CD4-positive, alpha-beta T cell (primary cell): ENCODE results near the gene ME3. TPM values are rescaled to one million over a fixed set of nuclear protein-coding genes. Genes with fewer than 3 reads are reported as not detected.

ENCODE experiments used
- ATAC-seq: fragments of 200-7000 bp; cut with Tn5 transposase; one replicate; pipeline ENCODE4 v1.10.0; 2022; ENCODE audit warnings: mild to moderate bottlenecking; ENCODE audit not compliant: poor library complexity
- CTCF ChIA-PET: fragments of 350-600 bp; sonication (Branson Sonifier 250); formaldehyde crosslinking; loops from one replicate; lab custom pipeline; 2021; ENCODE audit warnings: antibody characterized with exemption, inconsistent platforms; lab: Charles Lee
- POLR2A ChIA-PET: fragments of 350-600 bp; sonication (Branson Sonifier 250); formaldehyde crosslinking; loops from one replicate; lab custom pipeline; 2021; ENCODE audit warnings: antibody characterized with exemption, inconsistent platforms; lab: Charles Lee
- DNase-seq, 14 experiments: peaks; one replicate each; pipeline ENCODE4 v3.0.0-alpha.2; 2013 to 2020; ENCODE audit warnings: mixed read lengths in 2 of 14
- H3K27ac ChIP-seq, 2 donors: one replicate each; pipeline versions ENCODE4 v1.5.1 to v1.7.0; 2013; ENCODE audit warnings: low read length in 2 of 2, low read depth in 1 of 2, mild to moderate bottlenecking in 1 of 2
- H3K27me3 ChIP-seq, 2 experiments: 1 replicate in 1 of 2; 2 replicates in 1 of 2; pipeline versions ENCODE4 v1.6.1 to v1.7.0; 2013; ENCODE audit warnings: low read length in 2 of 2, control low read depth in 1 of 2, mild to moderate bottlenecking in 1 of 2, moderate library complexity in 1 of 2; ENCODE audit not compliant: insufficient read depth in 2 of 2, control insufficient read depth in 1 of 2
- H3K36me3 ChIP-seq: one replicate; pipeline ENCODE4 v1.6.1; 2013; ENCODE audit warnings: low read length, control low read depth; ENCODE audit not compliant: insufficient read depth
- H3K4me1 ChIP-seq: one replicate; pipeline ENCODE4 v1.6.1; 2013; ENCODE audit warnings: low read length, control low read depth; ENCODE audit not compliant: insufficient read depth
- H3K4me3 ChIP-seq: one replicate; pipeline ENCODE4 v1.5.1; 2013; ENCODE audit warnings: mild to moderate bottlenecking, low read length, moderate library complexity
- H3K9me3 ChIP-seq, 2 experiments: 1 replicate in 1 of 2; 2 replicates in 1 of 2; pipeline versions ENCODE4 v1.6.1 to v1.7.0; 2013; ENCODE audit warnings: low read length in 2 of 2, mild to moderate bottlenecking in 2 of 2, control low read depth in 1 of 2, moderate library complexity in 1 of 2; ENCODE audit not compliant: control insufficient read depth in 1 of 2, insufficient read depth in 1 of 2
- H3K27ac Mint-ChIP-seq: one replicate; pipeline ENCODE4 v1.8.0; 2020; ENCODE audit warnings: mixed read lengths
- H3K27me3 Mint-ChIP-seq: one replicate; pipeline ENCODE4 v1.8.0; 2021; ENCODE audit warnings: mixed read lengths
- H3K36me3 Mint-ChIP-seq: one replicate; pipeline ENCODE4 v1.8.0; 2021; ENCODE audit warnings: low read depth, mixed read lengths
- H3K4me1 Mint-ChIP-seq: one replicate; pipeline ENCODE4 v1.8.0; 2021; ENCODE audit warnings: low read depth, mixed read lengths
- H3K4me3 Mint-ChIP-seq: one replicate; pipeline ENCODE4 v1.8.0; 2020; ENCODE audit warnings: mild to moderate bottlenecking, mixed read lengths
- H3K9me3 Mint-ChIP-seq: one replicate; pipeline ENCODE4 v1.8.0; 2020; ENCODE audit warnings: mixed read lengths
- CTCF ChIP-seq: fragments of 200-600 bp; IDR thresholded peaks from one replicate; pipeline ENCODE4 v1.8.0; 2022; ENCODE audit warnings: antibody characterized with exemption, mild to moderate bottlenecking
- intact Hi-C, 2 experiments: fragments of 100-400 bp; cut with DNase I in 1 of 2; cut with micrococcal nuclease in 1 of 2; formaldehyde crosslinking; loops; one replicate each; pipeline versions ENCODE4 v1.15.1 to v1.9.0; 2023 to 2025; cut with DNase I, micrococcal nuclease
- total RNA-seq, 174 experiments: library from RNA in 2 of 174; stranded (reverse) in 2 of 174; gene quantifications; one replicate each; pipeline ENCODE4 v1.2.3 and lab custom pipeline; 2021 to 2026

ME3 gene
- total RNA-seq, 2 experiments from 2014 or later: 9.1 to 10.6 TPM

GRCh38 chr11:86459682-86460460 lies 212.5 kb downstream of the ME3 start:
- ChIA-PET POLR2A (no interaction called here), CTCF (no interaction called here)
- H3K9me3 Mint-ChIP-seq: no peaks in the 10 kb centered on the region
- no peaks in the 10 kb centered on the region for H3K27me3 Mint-ChIP-seq
- H3K9me3 ChIP-seq: no peaks in the 10 kb centered on the region
- intact Hi-C loops: loop anchor here in 1 of 2 experiments (5.0 to 10.0 kb wide), 4 partner anchors 147 to 865 kb away; no protein-coding TSS in a partner anchor
- H3K4me1 ChIP-seq: no peaks in the 10 kb centered on the region
- DNase-seq: no peak
- H3K4me3 ChIP-seq: no peak overlapping the region
- H3K4me1 Mint-ChIP-seq: no peaks in the 10 kb centered on the region
- H3K4me3 Mint-ChIP-seq: no peak overlapping the region
- no peak for ATAC-seq
- H3K36me3 ChIP-seq: no peaks in the 10 kb centered on the region
- no peak overlapping the region for H3K27ac ChIP-seq
- TF ChIP-seq CTCF: no peak
- H3K27me3 ChIP-seq: no peaks in the 10 kb centered on the region
- no peak overlapping the region for H3K27ac Mint-ChIP-seq
- H3K36me3 Mint-ChIP-seq: no peaks in the 10 kb centered on the region

- Mint-ChIP-seq H3K27ac (no peak overlapping the region), H3K36me3 (no peaks in the 10 kb centered on the region), H3K4me3 (no peak overlapping the region), H3K27me3 (no peaks in the 10 kb centered on the region), H3K9me3 (no peaks in the 10 kb centered on the region), H3K4me1 (no peaks in the 10 kb centered on the region)
- ChIA-PET POLR2A (no interaction called here), CTCF (no interaction called here)
- no peak for TF ChIP-seq CTCF
- no peak overlapping the region for H3K27ac ChIP-seq
- intact Hi-C loops: loop anchor here in 1 of 2 experiments (5.0 to 10.0 kb wide), 4 partner anchors 148 to 864 kb away; no protein-coding TSS in a partner anchor
- DNase-seq (no peak), ATAC-seq (no peak)
- no peaks in the 10 kb centered on the region for H3K4me1 ChIP-seq
- no peaks in the 10 kb centered on the region for H3K9me3 ChIP-seq
- no peak overlapping the region for H3K4me3 ChIP-seq
- H3K36me3 ChIP-seq: no peaks in the 10 kb centered on the region
- H3K27me3 ChIP-seq: no peaks in the 10 kb centered on the region
Observed at GRCh38 chr11:86459002-86459385, 213.4 kb downstream of the ME3 start.

GRCh38 chr11:86458294-86459001 lies 214.0 kb downstream of the ME3 start:
- DNase-seq: no peak
- H3K4me3 Mint-ChIP-seq: no peak overlapping the region
- no peaks in the 10 kb centered on the region for H3K27me3 Mint-ChIP-seq
- TF ChIP-seq CTCF: no peak
- ChIA-PET POLR2A (no interaction called here), CTCF (no interaction called here)
- no peaks in the 10 kb centered on the region for H3K36me3 Mint-ChIP-seq
- H3K9me3 Mint-ChIP-seq: no peaks in the 10 kb centered on the region
- intact Hi-C loops: loop anchor here in 1 of 2 experiments (5.0 to 10.0 kb wide), 4 partner anchors 149 to 864 kb away; no protein-coding TSS in a partner anchor
- no peak overlapping the region for H3K27ac Mint-ChIP-seq
- Histone ChIP-seq H3K4me3 (no peak overlapping the region), H3K36me3 (no peaks in the 10 kb centered on the region), H3K27me3 (no peaks in the 10 kb centered on the region), H3K4me1 (no peaks in the 10 kb centered on the region), H3K27ac (no peak overlapping the region), H3K9me3 (no peaks in the 10 kb centered on the region)
- ATAC-seq: no peak
- no peaks in the 10 kb centered on the region for H3K4me1 Mint-ChIP-seq
